DMS79 (cell line): ENCODE measurements around the gene PLA1A.

ENCODE experiments used
- DNase-seq: peaks from one replicate; lab custom pipeline; 2025; lab: John Stamatoyannopoulos, UW

The PLA1A gene

GRCh38 chr3:119608405-119609000 is 10.8 kb downstream of the PLA1A start:
- no peak for DNase-seq

- DNase-seq = no peak
Observed at GRCh38 chr3:119609301-119609700, 11.6 kb downstream of the PLA1A start.

- no peak for DNase-seq
Observed at GRCh38 chr3:119611664-119612063, 14.0 kb downstream of the PLA1A start.

DNA sequence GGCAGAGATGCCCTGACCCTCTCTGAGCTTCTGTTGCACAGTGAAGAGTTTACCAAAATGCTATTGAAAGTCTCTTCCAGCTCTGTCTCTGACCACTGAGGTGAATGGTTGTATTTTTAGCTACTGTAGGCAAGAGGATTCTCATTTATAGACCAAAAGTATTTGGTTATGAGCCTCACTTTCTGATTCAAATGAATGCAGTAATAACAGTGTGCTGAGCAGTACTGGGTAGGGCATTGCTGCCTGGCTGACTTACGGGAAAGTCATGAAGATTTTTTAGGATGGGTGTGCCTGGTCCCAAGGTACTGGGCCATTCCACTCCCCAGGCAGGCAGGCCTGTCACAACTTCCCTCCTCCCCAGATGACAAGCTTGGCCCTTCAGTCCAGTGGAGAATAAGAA is 15.5 kb downstream of the PLA1A start:
- DNase-seq = no peak

- DNase-seq = no peak
Observed at GRCh38 chr3:119613872-119614271, 16.2 kb downstream of the PLA1A start.

- no peak for DNase-seq
Observed at GRCh38 chr3:119616056-119616455, 18.4 kb downstream of the PLA1A start.

DNA sequence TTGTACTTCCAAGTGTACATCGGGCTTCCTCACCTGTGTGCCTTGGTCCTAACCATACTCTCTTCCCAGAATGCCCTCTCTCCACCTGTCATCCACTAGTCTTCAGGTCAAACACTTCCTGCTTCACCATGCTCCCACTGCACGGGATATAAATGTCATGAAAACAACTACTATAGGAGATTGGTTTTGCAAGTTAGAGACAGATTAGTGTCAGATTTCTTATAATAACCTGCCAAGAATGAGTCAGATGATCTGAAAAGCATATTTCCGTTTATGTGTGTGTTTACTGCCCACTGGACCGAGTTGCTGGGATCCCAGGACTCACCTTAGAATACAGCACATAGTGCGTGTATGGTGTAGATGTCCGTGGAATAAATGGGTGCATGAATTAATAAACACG is 21.4 kb downstream of the PLA1A start:
- DNase-seq = no peak

DNA sequence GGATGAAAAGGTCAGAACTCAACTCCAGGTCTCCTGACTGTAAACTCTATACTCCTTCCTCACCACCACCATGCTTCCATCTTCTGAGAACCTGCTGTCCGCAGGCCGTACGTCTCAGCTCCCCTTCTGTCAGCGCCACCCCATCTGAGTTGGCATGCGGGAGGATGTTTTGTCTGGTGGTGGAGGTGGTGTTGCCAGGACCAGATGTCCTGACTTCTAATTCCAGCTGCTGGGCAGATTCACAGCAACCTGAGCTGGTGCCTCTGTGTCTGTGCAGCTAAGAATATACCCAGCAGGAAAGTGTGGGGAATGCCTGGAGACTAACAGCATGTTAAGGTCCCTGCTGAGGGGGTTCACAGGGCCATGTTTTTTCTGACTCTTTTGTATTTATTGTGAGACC is 23.2 kb downstream of the PLA1A start:
- no peak for DNase-seq

DNA sequence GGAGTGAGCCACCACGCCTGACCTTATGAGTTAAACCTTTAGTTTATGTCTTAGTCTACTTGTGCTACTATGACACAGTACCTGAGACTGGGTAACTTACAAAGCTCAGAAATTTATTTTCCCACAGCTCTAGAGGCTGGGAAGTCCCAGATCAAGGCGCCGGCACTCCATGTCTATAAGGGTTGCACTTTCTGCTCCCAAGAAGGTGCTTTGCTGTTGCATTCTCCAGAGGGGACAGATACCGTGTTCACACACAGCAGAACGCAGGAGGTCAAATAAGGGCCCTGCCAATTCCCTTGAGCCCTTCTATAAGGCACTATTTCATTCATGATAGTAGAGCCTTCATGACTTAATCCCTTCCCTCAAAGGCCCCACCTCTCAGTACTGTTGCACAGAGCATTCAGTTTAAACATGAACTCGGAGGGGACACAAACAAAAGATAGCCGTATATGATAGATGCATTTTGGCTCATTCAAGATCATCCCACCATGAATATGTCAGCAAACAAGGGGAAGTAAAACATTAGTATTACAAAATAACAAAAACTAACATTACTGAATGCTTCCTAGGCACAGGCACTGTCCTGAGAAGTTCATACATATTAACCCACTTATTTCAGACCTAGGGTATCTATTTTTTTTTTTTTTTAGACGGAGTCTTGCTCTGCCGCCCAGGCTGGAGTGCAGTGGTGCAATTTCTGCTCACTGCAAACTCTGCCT is 26.5 kb downstream of the PLA1A start:
- no peak for DNase-seq

GRCh38 chr3:119625451-119626153 is 27.9 kb downstream of the PLA1A start:
- no peak for DNase-seq

DNA sequence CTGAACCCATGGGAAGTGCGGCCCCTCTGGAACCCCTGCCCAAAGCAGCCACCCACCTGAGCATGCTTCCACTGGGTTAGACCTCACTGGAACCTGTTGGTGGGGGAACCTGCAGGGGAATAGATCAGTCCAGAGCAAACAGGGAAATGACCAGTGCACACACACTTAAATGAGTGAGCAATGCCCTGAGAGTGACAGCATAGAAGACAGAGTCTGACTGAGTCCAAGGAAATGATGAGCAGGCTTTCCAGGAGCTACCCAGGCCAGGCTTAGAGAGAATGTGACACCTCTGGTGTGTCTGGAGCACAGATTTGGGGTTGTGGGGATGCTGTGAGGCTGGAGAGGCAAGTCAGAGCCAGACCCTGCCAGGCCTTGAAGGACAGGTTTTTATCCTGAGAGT is 28.5 kb downstream of the PLA1A start:
- no peak for DNase-seq

DNA sequence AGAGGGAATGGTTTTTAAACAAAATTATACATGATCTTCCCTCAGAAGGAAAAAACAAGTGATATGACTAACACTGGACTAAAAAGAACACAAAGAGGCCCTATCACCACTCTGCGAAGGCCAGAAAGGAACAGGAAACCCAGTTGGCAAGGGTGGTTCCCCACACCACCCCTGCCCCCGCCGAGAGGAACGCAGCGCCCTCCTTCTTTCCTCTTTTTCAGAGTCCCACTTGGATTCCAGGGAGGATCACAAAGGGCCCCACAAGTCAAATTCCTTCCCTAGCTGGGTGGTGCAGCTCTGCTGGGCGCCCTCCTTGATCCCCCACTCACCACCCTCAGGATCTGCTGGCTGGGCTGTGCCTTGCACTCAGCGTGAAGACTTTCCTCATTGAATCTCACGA is 29.8 kb downstream of the PLA1A start:
- no peak for DNase-seq

- DNase-seq = no peak
Observed at GRCh38 chr3:119628390-119628789, 30.7 kb downstream of the PLA1A start.

GRCh38 chr3:119628816-119629445 is 31.2 kb downstream of the PLA1A start:
- DNase-seq = no peak

DNA sequence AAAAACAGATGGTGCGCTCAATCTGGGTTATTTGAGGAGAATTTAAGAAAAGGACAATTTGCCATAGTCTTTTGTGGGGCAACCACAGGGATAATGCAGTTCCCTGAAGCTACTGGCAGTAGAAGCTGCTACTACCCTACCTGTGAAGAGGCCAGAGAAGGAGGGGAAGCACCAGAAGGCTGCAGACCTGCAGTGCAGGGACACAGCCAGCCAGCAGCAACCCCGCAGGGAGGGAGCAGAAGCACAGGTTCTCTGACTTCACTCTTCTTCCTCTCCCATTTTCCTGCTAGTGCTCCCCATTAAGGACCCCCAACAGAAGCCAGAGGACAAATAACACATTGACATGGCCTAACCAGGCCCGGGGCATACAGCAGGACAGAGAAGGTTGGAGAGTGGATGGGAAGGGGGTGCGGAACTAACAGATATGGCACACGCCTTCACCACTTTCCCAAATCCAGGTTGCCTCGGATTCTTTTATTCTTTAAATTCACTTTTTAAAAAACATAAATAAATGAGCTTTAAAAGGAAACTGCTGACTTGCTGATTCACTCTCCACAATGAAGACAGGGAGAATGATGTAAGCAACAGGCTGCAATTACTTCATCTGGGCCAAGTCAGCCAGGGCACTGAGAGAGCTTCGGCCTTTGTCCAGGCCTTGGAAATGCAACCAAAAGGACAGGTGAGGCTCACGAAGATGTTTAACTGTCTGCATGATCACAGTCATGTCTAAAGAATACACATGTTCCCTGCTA is 32.6 kb downstream of the PLA1A start:
- DNase-seq = no peak

DNA sequence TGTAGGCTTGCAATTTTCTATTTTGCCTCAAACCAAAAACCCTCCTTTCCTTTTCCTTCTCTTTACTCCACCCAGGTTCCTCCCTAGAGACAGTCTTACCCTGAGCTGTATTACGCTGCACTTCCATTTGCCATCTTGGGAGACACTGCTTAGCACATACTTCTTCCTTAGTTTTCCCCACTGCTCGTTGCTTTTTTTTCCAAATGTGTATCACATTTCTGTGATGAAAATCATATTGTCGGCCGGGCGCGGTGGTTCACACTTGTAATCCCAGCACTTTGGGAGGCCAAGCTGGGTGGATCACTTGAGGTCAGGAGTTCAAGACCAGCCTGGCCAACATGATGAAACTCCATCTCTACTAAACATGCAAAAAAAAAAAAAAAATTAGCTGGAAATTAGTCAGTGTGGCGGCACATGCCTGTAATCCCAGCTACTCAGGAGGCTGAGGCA is 33.2 kb downstream of the PLA1A start:
- DNase-seq = no peak

DNA sequence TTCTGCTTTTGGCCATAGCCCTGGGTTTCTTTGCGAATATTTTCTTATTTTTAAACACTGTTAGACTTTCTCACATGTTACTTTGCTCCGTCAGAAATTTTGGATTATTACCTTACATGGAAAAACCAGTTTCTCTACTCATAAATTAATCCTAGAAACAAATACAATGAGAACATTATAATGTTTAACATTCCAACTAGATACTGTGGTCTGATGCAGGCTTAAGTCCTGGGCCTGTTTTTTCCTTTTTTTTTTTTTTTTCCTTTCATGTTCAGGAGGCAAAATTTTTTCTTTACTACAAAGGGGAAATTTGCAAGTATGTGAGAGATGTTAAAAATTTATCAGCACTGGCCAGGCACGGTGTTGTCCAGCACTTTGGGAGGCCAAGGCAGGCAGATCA is 33.8 kb downstream of the PLA1A start:
- no peak for DNase-seq

GRCh38 chr3:119632216-119632615 is 34.5 kb downstream of the PLA1A start:
- DNase-seq = no peak

DNA sequence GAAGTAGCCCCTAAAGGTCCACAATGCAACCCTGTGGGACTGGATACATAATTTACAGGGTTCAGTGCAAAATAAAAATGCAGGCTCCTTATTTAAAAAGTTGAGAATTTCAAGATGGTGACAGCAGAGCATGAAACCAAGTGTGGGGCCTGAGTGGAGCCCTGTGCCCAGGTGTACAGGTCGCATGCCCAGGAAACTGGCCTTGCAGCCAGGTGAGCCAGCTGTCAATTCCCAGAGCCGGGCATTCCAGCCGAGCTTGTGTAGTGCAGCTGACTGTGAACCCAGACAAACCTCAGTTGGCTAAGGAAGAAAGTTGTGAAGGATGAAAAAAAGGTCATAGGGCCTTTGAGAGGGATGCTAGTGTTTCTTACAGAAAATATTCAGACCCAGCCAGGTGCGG is 35.1 kb downstream of the PLA1A start:
- DNase-seq = no peak

DNA sequence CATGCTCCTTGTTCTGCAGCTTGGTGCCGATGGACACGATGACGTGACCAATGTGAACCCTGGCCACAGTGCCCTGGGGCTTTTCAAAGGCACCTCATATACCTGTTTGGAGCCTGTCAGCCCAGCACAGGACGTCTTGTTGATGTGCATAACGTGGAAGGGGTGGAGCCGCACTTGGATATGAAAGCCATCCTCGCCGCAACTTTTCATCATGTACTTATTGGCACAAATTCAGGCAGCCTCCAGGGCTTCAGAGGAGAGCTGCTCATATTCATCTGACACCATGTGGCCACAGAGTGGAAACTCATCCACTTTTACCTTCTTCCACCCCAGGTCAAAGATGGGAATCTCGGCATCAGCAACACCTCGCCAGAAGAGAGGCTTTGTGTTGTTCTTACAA is 38.0 kb downstream of the PLA1A start:
- no peak for DNase-seq

DNA sequence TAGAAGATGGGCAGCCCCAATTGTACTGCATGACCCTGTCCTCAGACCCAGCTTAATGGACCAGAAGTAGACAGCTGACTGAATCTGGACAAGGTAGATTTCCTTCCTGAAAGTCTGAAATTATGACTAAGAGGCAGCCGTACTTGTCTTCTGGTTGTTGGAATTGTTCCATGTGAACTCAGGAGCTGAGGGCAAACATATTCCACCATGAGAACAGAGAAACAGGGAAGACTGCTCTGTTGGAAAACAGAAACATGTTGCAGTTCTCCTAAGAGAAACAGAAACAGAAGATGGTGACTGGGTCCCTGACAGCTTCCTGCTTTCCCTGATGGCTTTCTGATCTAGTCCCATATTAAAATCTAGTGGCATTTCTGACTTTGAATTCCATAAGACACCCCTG is 38.6 kb downstream of the PLA1A start:
- no peak for DNase-seq
